HK-2 (cell line): Measurements from ENCODE around the gene TNPO2.
"Not testable (repeated sequence)": the region's sequence is repeated elsewhere in the genome, so short reads cannot be mapped to it uniquely, and the experiment has no call there.

Source experiments
- DNase-seq: peaks from one replicate; pipeline ENCODE4 v3.0.0-alpha.2; 2018; ENCODE audit not compliant: unreplicated experiment

Gene TNPO2

GRCh38 chr19:12705654-12706331 lies 17.9 kb downstream of the TNPO2 start:
- DNase-seq, result no peak

- DNase-seq, result no peak
These were observed 18.6 kb downstream of the TNPO2 start for GRCh38 chr19:12705169-12705568.

DNA sequence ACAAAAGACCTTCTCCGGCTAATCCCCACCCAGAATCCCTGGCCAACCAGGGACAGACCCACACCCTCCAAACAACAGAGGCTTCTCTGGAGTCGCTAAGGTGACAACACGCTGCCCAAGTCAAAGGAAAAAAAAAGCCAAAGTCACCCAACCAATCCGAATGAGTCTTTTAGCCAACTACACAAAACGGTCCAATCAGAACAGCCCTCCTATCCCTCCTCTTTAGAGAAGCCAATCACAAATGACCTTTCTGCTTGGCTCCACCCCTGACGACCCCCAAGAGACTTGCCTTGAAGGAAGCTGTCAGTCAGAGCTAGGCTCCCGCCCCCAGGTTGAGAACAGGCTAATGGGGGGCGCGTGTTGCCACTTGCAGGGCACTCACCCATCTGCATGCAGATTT lies 20.7 kb downstream of the TNPO2 start:
- no peak for DNase-seq

DNA sequence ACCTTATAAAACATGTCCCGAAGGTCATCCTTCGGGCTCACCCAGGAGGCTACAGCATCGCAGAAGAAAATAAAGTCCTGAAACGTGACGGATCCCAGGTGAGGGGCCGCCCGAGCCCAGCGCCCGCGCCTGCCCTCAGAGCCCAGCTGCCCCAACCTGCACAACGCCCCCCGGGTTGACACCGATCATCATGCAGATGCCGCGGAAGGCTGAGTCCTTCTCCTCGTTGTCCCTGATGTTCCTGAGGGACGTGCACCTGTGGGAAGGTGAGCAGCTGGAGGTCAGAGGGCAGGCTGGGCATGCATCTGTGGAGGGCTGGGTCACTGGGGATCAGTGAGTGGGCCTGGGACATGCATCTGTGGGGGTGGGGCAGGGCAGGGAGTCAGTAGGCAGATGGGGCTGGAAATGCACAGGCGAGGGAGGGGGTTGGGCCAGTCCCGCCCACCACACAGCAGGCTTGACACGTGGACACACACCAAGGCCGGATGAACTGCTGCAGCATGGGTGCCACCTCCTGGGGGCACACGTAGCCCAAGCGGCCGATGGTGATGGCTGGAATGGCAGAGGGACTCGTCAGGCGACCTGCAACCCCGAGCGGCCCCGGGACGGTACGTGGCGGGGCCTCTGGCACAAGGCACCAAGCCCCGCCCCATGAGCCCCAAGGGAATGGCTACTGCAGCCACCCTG lies 22.0 kb downstream of the TNPO2 start:
- DNase-seq, result no peak

DNA sequence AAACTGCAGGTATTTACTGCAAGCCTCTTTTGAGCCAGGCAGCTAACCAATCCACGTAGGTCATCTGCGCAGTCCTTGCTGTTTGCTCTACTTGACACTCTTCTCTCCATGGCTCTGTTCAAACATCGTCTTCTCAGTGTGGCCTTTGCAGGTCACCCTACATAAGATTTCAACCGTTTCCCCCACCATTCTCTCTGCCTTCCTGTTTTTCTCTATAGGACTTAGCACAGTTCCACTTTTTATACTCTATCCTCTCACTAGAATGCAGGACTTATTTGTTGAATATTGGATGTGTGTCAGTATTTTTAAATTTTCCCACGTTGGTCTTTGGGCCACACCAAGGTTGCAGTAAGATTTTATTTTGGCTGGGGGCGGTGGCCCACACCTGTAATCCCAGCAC lies 25.6 kb downstream of the TNPO2 start:
- DNase-seq, result no peak

- DNase-seq, result not testable (repeated sequence)
These were observed 26.3 kb downstream of the TNPO2 start for GRCh38 chr19:12697425-12697824.

- peak; percentile 95 for DNase-seq
These were observed 27.1 kb downstream of the TNPO2 start, which contains the start of gene FBXW9 for GRCh38 chr19:12696366-12697335. Gene FBXW9, minus strand, starts transcription at chr19:12696631. Its CDS starts 50 bp downstream, at chr19:12696581.

GRCh38 chr19:12695997-12696365 lies 27.8 kb downstream of the TNPO2 start:
- DNase-seq, result no peak

- no peak for DNase-seq
These were observed 28.2 kb downstream of the TNPO2 start for GRCh38 chr19:12695514-12695913.

GRCh38 chr19:12695096-12695495 lies 28.6 kb downstream of the TNPO2 start:
- no peak for DNase-seq

GRCh38 chr19:12694641-12695040 lies 29.1 kb downstream of the TNPO2 start:
- DNase-seq, result no peak

DNA sequence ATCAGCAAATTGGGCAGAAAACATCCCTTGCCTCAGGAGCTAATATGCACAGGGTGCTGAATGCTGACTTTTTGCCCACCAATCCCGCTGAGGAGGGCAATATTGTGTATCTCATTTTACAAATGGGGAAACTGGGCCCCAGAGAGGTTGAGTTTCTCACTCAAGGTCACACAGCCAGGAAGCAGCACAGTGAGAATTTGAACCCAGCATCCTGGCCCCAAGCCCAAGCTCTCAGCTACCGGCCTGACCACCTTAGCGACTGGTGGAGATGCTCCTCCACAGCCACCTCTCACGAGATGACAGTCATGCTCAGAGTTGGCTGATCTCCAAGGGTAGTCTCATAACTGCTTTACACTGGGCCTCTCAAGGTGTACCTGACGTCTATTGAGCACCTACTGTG lies 30.8 kb downstream of the TNPO2 start:
- DNase-seq, result no peak

GRCh38 chr19:12689581-12690216 lies 34.0 kb downstream of the TNPO2 start:
- DNase-seq, result no peak

GRCh38 chr19:12689012-12689411 lies 34.7 kb downstream of the TNPO2 start:
- no peak for DNase-seq

DNA sequence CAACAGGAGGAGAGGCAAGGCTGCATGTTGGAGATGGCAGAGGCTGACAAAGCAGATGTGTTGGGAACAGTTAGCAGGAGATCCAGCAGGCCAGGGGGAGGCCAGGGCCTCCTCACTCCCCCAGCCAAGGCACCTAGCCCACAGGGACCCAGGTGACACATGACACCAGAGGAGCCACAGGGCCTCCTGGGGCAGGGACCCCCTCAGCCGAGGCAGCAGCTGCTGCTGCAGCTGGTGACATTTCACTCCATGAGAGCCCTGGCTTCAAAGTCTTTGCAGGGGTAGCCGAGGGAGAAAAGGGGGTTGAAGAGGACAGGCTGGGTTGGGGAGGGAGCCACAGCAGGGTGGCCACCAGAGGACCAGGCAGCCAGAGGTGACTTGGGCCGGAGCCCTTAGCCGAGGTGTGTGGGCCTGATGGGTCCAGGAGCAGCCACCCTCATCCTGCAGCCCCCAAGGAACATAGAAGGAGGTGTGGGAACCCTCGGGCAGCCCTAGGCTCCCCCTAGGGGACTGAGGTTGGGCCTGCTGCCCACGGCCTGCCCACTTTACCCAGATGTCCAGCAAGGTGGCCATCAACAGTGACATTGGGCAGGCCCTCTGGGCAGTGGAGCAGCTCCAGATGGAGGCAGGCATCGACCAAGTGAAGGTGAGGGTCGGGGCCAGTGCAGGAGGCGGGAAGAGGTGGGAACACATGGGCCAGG lies 36.1 kb downstream of the TNPO2 start, which contains the start of gene GNG14:
TSS of gene GNG14 (plus strand) at position 503 of the 701 bp plus-strand sequence. CDS start at position 554, 51 bp downstream.
- no peak for DNase-seq

- DNase-seq, result no peak
These were observed 37.9 kb downstream of the TNPO2 start for GRCh38 chr19:12685831-12686230.

DNA sequence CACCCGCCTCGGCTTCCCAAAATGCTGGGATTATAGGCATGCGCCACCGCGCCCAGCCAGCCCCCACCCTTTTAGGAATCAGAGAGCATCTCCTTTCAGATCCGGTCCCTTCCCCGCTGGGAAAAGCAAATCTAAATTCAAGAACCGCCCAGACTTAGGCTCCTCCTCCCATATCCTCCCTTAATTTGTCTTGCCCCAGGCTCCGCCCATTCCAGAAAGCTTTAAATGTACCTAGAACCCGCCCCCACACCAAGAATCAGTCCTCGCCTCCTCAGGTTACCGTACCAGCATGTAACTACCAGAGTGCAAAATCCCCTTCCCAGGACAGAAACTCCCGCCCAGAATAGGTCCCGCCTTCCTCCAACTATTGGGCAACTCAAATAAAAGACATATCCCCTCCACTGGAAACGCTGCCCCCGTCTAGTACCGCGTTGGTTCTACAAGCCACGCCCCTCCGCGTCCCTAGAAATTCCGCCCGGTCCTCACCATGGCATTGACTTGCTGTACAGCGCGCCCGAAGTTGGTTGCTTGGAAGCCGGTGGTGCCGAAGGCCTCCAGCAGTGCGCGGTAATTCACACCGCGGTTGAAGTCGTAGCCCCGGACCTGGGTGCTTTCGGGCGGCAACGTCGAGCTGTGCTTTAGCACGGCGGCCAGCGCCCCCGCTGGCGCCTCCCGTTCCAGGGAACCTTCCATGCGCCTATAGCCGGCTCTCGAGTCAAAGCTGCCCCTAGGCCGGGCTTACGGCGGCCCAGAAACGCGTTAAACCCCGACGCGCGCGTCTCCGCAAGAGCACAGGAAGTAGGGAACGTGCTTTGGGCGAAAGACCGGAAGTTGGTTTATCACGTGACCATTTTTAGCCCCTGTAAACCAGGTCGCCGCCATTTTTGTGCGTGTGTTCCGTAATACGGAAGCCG lies 42.4 kb downstream of the TNPO2 start, which contains the start of gene DHPS:
TSS of gene DHPS (minus strand) at position 807 of the 914 bp plus-strand sequence. CDS start at position 693, 114 bp downstream.
- peak; percentile 92 for DNase-seq

- no peak for DNase-seq
These were observed 43.7 kb downstream of the TNPO2 start for GRCh38 chr19:12680034-12680433.

DNA sequence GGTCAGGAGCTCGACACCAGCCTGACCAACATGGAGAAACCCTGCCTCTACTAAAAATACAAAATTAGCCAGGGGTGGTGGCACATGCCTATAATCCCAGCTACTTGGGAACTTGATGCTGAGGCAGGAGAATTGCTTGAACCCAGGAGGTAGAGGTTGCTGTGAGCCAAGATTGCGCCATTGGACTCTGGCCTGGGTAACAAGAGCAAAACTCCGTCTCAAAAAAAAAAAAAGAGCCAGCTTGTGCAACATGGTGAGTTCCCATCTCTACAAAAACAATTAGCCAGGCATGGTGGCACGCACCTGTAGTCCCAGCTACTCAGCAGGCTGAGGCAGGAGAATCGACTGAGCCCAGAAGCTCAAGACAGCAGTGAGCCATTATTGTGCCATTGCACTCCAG lies 45.7 kb downstream of the TNPO2 start:
- DNase-seq, result not testable (repeated sequence)

- DNase-seq, result no peak
These were observed 46.8 kb downstream of the TNPO2 start for GRCh38 chr19:12676928-12677327.
